ENCODE data around the gene FHOD1. TPM values are rescaled to one million over a fixed set of nuclear protein-coding genes. Genes with fewer than 3 reads are reported as not detected.

The FHOD1 gene
- total RNA-seq, 1 experiment from 2014 or later = 37.2 TPM

DNA sequence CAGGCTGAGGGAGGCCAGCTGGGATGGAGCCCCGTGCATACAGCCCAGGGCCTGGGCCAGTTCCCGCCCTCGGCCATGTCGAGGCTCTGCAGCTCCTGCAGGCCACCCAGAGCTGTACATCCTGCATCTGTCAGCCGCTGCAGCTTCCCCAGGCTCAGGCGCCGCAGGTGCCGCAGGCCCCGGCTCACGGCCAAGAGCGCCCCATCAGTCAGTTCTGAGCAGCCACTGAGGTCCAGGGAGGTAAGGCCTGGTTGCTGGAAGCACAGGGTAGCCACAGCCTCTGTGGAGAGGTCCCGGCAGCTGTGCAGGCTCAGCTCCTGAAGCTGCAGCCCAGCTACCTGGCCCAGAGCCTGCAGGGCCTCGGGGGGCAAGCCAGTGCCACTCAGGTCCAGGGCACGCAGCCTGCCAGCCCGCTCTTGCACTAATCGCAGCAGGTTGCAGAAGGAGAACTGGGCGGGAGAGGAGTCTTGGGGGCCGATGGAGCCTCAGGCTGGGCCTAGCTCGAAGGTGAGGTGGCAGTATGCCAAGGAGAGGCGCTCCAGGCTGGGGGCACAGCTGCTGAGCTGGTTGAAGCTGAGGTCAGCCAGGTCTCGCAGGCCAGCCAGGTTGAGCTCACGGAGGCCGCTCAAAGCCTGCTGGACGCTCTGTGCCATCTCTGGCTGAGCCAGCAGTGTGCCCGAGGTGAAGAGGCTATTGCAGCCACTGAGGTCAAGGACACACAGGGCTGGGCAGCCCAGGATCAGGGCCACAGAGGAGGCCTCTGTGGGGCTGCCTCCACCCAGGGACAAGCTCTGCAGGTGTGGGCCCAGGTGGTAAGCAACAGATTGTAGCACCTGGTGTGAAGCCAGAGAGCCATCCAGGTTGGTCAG is 37.0 kb downstream of the FHOD1 start:
- intact Hi-C loops (cut with micrococcal nuclease; ENCODE audit: unreplicated experiment) = no loop called here
- TF ChIP-seq, protein P1, sequence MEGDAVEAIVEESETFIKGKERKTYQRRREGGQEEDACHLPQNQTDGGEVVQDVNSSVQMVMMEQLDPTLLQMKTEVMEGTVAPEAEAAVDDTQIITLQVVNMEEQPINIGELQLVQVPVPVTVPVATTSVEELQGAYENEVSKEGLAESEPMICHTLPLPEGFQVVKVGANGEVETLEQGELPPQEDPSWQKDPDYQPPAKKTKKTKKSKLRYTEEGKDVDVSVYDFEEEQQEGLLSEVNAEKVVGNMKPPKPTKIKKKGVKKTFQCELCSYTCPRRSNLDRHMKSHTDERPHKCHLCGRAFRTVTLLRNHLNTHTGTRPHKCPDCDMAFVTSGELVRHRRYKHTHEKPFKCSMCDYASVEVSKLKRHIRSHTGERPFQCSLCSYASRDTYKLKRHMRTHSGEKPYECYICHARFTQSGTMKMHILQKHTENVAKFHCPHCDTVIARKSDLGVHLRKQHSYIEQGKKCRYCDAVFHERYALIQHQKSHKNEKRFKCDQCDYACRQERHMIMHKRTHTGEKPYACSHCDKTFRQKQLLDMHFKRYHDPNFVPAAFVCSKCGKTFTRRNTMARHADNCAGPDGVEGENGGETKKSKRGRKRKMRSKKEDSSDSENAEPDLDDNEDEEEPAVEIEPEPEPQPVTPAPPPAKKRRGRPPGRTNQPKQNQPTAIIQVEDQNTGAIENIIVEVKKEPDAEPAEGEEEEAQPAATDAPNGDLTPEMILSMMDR (IDR thresholded peaks at IDR 0.05; ENCODE audit: unreplicated experiment) = no peak
- CTCF ChIA-PET = no interaction called here

DNA sequence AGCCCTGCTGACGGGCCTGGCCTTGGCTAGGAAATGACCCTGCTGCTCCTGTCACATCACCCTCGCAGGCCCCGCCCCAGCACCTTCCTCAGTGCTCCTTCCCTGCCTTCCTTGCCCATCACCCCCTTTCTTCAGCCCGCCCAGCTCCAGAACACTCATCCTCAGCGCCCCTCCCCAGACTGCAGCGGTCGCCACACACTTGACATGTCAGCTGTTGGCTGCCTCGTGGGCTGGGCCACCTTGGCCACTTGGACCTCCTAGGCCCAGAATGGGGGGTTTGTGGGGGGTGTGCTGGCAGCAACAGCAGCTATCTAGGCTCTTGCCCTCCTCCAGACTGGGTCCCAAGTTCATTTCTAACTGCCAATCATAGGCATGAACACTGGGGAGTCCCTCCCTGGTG is 37.7 kb downstream of the FHOD1 start:
- Mint-ChIP-seq H3K4me3 (ENCODE audit: low read depth, unreplicated experiment) (no peak overlapping the region), H3K27ac (ENCODE audit: unreplicated experiment) (no peak overlapping the region), H3K36me3 (ENCODE audit: insufficient read depth, unreplicated experiment) (peaks cover 16% of the 10 kb centered on the region), H3K9me3 (ENCODE audit: low read depth, unreplicated experiment) (no peaks in the 10 kb centered on the region), H3K27me3 (ENCODE audit: unreplicated experiment) (peaks cover 13% of the 10 kb centered on the region), H3K4me1 (ENCODE audit: low read depth, unreplicated experiment) (no peaks in the 10 kb centered on the region)
- intact Hi-C loops (cut with micrococcal nuclease; ENCODE audit: unreplicated experiment) = no loop called here
- no TSS peak for BruUV-seq (replicated peaks)
- TF ChIP-seq, protein P1 (IDR thresholded peaks at IDR 0.05; ENCODE audit: unreplicated experiment) = no peak
- CTCF ChIA-PET = no interaction called here
- DNase-seq = no peak

More for the DNA sequence above, 37.0 kb downstream of the FHOD1 start:
- H3K27ac Mint-ChIP-seq (ENCODE audit: unreplicated experiment) = no peak overlapping the region
- H3K4me3 Mint-ChIP-seq (ENCODE audit: low read depth, unreplicated experiment) = no peak overlapping the region
- H3K27me3 Mint-ChIP-seq (ENCODE audit: unreplicated experiment) = peaks cover 14% of the 10 kb centered on the region
- peaks cover 14% of the 10 kb centered on the region for H3K36me3 Mint-ChIP-seq (ENCODE audit: insufficient read depth, unreplicated experiment)
- H3K4me1 Mint-ChIP-seq (ENCODE audit: low read depth, unreplicated experiment) = no peaks in the 10 kb centered on the region
- H3K9me3 Mint-ChIP-seq (ENCODE audit: low read depth, unreplicated experiment) = no peaks in the 10 kb centered on the region
- no TSS peak for BruUV-seq (replicated peaks)
- DNase-seq = no peak

DNA sequence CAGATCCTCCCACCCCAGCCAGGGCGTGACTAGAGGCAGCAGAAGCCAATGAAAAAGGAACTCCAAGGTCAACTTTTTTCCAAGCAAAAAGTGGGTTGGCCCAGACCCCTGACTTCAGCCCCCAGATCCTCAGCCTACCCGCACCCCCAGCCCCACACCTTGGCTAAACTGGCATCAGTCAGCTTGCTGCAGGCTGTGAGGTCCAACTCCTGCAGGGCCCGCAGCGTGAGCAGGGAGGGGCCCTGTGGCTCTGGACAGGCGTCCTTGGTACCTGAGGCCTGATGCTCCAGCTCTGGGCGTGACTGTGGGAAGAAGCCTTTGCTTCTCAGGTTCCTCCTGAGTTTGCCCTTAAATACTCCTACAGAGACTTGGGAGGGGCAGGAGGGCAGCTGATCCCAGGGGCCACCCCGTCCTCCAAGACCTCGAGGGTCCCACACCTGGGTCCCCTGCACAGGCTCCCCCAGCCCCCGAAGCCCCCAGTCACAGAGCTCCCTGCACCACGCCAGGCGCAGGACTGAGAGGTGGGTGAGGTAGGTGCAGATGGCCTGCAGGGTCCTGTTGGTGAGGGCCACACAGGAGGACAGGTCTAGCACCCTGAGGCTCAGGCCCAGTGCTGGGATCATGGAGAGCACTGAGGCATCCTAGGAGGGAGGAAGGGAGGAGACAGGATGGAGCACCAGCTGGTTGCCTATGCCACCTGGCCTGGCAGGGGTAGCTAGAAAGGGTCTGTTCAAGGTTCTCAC is 39.0 kb downstream of the FHOD1 start:
- no peak overlapping the region for H3K4me3 Mint-ChIP-seq (ENCODE audit: low read depth, unreplicated experiment)
- BruUV-seq (replicated peaks) = no TSS peak
- CTCF ChIA-PET = interaction anchor here (0.6 kb wide), 1 partner anchor 165 kb away, joined by 4 read pairs; no protein-coding TSS in a partner anchor
- H3K9me3 Mint-ChIP-seq (ENCODE audit: low read depth, unreplicated experiment) = no peaks in the 10 kb centered on the region
- H3K27me3 Mint-ChIP-seq (ENCODE audit: unreplicated experiment) = peaks cover 13% of the 10 kb centered on the region
- TF ChIP-seq, protein P1 (IDR thresholded peaks at IDR 0.05; ENCODE audit: unreplicated experiment) = no peak
- intact Hi-C loops (cut with micrococcal nuclease; ENCODE audit: unreplicated experiment) = no loop called here
- H3K36me3 Mint-ChIP-seq (ENCODE audit: insufficient read depth, unreplicated experiment) = peaks cover 28% of the 10 kb centered on the region
- H3K27ac Mint-ChIP-seq (ENCODE audit: unreplicated experiment) = no peak overlapping the region
- H3K4me1 Mint-ChIP-seq (ENCODE audit: low read depth, unreplicated experiment) = no peaks in the 10 kb centered on the region
- DNase-seq = no peak

DNA sequence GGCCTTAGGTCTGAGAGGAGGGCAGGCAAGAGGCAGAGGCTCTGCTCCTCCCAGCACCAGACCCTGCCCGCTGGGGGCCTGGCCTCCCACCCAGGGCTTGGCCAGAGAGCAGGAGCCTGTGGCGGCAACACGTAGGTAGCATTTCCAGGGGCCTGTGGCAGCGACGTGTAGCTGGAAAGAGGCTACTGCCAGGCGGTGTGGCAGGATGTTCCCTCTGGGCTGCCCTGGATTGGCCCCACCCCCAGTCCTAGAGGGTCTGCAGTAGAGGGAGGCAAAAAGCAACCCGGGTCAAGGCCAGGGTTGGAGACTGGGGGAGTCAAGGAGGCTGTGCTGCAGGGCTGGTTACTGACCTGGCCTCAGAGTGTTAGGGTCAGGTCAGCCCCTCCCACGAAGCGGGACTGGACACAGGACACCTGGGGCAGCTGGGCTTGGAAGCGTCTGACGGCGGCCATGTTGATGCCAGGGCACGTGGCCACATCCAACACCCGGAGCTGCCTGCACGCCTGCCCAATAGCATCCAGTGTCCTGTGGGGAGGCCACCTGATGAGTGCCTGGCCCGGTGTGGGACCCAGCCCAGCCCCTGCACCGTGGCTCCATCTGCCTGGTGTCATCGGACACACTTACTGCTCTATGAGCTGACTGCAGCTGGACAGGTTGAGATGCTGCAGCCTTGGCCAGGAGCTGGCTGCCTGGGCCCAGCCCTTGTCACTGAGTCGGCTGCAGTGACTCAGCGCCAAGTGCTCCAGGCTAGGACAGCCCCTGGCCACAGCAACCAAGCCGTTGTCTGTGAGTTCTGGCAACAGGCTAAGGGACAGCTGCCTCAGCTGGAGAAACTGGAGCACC is 39.8 kb downstream of the FHOD1 start:
- intact Hi-C loops (cut with micrococcal nuclease; ENCODE audit: unreplicated experiment) = no loop called here
- H3K27ac Mint-ChIP-seq (ENCODE audit: unreplicated experiment) = peak overlapping the region; percentile 11
- no peaks in the 10 kb centered on the region for H3K9me3 Mint-ChIP-seq (ENCODE audit: low read depth, unreplicated experiment)
- DNase-seq = no peak
- BruUV-seq (replicated peaks) = no TSS peak
- no peak overlapping the region for H3K4me3 Mint-ChIP-seq (ENCODE audit: low read depth, unreplicated experiment)
- H3K36me3 Mint-ChIP-seq (ENCODE audit: insufficient read depth, unreplicated experiment) = peaks cover 37% of the 10 kb centered on the region
- TF ChIP-seq, protein P1 (IDR thresholded peaks at IDR 0.05; ENCODE audit: unreplicated experiment) = no peak
- peaks cover 13% of the 10 kb centered on the region for H3K27me3 Mint-ChIP-seq (ENCODE audit: unreplicated experiment)
- CTCF ChIA-PET = interaction anchor here (0.6 kb wide), 1 partner anchor 166 kb away, joined by 4 read pairs; no protein-coding TSS in a partner anchor
- no peaks in the 10 kb centered on the region for H3K4me1 Mint-ChIP-seq (ENCODE audit: low read depth, unreplicated experiment)
